ENCODE measurements around the gene NFX1.

GRCh38 chr9:33403941-33404787 lies 113.8 kb downstream of the NFX1 start:
- TF ChIP-seq CTCF (IDR thresholded peaks at IDR 0.05): no peak
- TF ChIP-seq EZH2 (IDR thresholded peaks at IDR 0.05; ENCODE audit: borderline replicate concordance, insufficient read depth, low read depth, low read length, poor library complexity, severe bottlenecking): no peak
